H1 (cell line): Measurements from ENCODE around the gene ZNRF3. TPM values are rescaled to one million over a fixed set of nuclear protein-coding genes. Genes with fewer than 3 reads are reported as not detected.
A peak's percentile ranks its signal among the peaks of the same experiment; 100 is the strongest.

Source experiments
- CTCF ChIA-PET: fragments of 300-600 bp; sonication (Branson Sonifier 250); formaldehyde crosslinking; loops from one replicate; lab custom pipeline; 2021; ENCODE audit not compliant: partially characterized antibody; lab: Charles Lee
- POLR2A ChIA-PET: fragments of 300-600 bp; sonication (Branson Sonifier 250); formaldehyde crosslinking; loops from one replicate; lab custom pipeline; 2021; ENCODE audit warnings: inconsistent platforms; ENCODE audit not compliant: partially characterized antibody; lab: Charles Lee
- DNase-seq, 2 experiments: peaks; one replicate each; pipeline versions ENCODE4 v3.0.0 to v3.0.0-alpha.2; 2010 to 2022; ENCODE audit warnings: low spot score in 2 of 2, low read depth in 1 of 2, mixed read lengths in 1 of 2
- FAIRE-seq: peaks from 2 replicates; lab custom pipeline; 2011; peaks lifted over from hg19 to GRCh38; lab: Jason Lieb, UNC
- H2AFZ ChIP-seq: 2 replicates; pipeline ENCODE4 v1.8.1; 2012; ENCODE audit warnings: low read length, inconsistent platforms
- H2AK5ac ChIP-seq: 2 replicates; pipeline ENCODE4 v1.6.1; 2013; ENCODE audit warnings: low read depth, low read length
- H2BK120ac ChIP-seq: replicated peaks from 2 replicates; pipeline ENCODE3; 2013; ENCODE audit warnings: low read depth, low read length, inconsistent platforms
- H2BK12ac ChIP-seq: 2 replicates; pipeline ENCODE4 v1.6.1; 2013; ENCODE audit warnings: low read depth, low read length
- H2BK15ac ChIP-seq: 2 replicates; pipeline ENCODE4 v1.6.1; 2013; ENCODE audit warnings: low read length
- H2BK20ac ChIP-seq: 2 replicates; pipeline ENCODE4 v1.6.1; 2013; ENCODE audit warnings: low read length
- H2BK5ac ChIP-seq: 2 replicates; pipeline ENCODE4 v1.6.1; 2013; ENCODE audit warnings: low read depth, low read length
- H3K14ac ChIP-seq: 2 replicates; pipeline ENCODE4 v1.6.1; 2013; ENCODE audit warnings: inconsistent platforms; ENCODE audit not compliant: insufficient read length
- H3K18ac ChIP-seq: 2 replicates; pipeline ENCODE4 v1.6.1; 2013; ENCODE audit warnings: low read length; ENCODE audit errors: extremely low read depth
- H3K23ac ChIP-seq: 2 replicates; pipeline ENCODE4 v1.6.1; 2013; ENCODE audit warnings: inconsistent platforms; ENCODE audit not compliant: insufficient read length
- H3K23me2 ChIP-seq: 2 replicates; pipeline ENCODE4 v1.6.1; 2013; ENCODE audit warnings: low read depth, low read length
- H3K27ac ChIP-seq: 2 replicates; pipeline ENCODE4 v1.6.1; 2011; ENCODE audit warnings: low read depth, low read length, inconsistent platforms
- H3K27me3 ChIP-seq, 4 experiments: replicated peaks in 1 of 4; 1 replicate in 1 of 4; 2 replicates in 3 of 4; pipeline versions ENCODE4 v1.6.1 to v1.8.1; 2011 to 2013; ENCODE audit warnings: low read length in 3 of 4, mild to moderate bottlenecking in 3 of 4, inconsistent platforms in 2 of 4, mixed read lengths in 2 of 4, moderate library complexity in 1 of 4; ENCODE audit not compliant: control insufficient read depth in 3 of 4, insufficient read depth in 3 of 4; ENCODE audit errors: extremely low read depth in 1 of 4
- H3K36me3 ChIP-seq, 4 experiments: 2 replicates each; pipeline versions ENCODE4 v1.6.1 to v1.8.1; 2011 to 2013; ENCODE audit warnings: mild to moderate bottlenecking in 4 of 4, low read length in 3 of 4, moderate library complexity in 2 of 4, control low read depth in 1 of 4, inconsistent platforms in 1 of 4; ENCODE audit not compliant: insufficient read depth in 4 of 4, control insufficient read depth in 2 of 4
- H3K4ac ChIP-seq: replicated peaks from 2 replicates; pipeline ENCODE3; 2013; ENCODE audit warnings: low read length, low read depth, mixed read lengths, inconsistent platforms; ENCODE audit not compliant: insufficient read length
- H3K4me1 ChIP-seq, 4 experiments: replicated peaks in 1 of 4; 1 replicate in 1 of 4; 2 replicates in 3 of 4; pipeline versions ENCODE4 v1.6.1 to v1.8.1; 2011 to 2013; ENCODE audit warnings: low read length in 3 of 4, inconsistent platforms in 2 of 4, mixed read lengths in 1 of 4; ENCODE audit not compliant: insufficient read depth in 4 of 4, control insufficient read depth in 3 of 4
- H3K4me2 ChIP-seq, 2 experiments: 2 replicates each; pipeline versions ENCODE4 v1.6.1 to v1.8.1; 2011 to 2013; ENCODE audit warnings: low read depth in 2 of 2, low read length in 2 of 2, control low read depth in 1 of 2, inconsistent platforms in 1 of 2, mild to moderate bottlenecking in 1 of 2; ENCODE audit not compliant: insufficient read depth in 1 of 2
- H3K4me3 ChIP-seq, 4 experiments: fragments of 200-600, 300-600 bp in 1 of 4; sonication (generic), shearing (Covaris generic), sonication (Bioruptor Twin) in 1 of 4; 2 replicates each; pipeline versions ENCODE4 v1.5.1 to v1.8.1; 2011 to 2016; ENCODE audit warnings: low read length in 4 of 4, low read depth in 3 of 4, control low read depth in 2 of 4, inconsistent platforms in 2 of 4, mild to moderate bottlenecking in 2 of 4, mixed read lengths in 1 of 4, moderate library complexity in 1 of 4; ENCODE audit not compliant: insufficient read depth in 2 of 4; ENCODE audit errors: extremely low read depth in 1 of 4
- H3K56ac ChIP-seq: replicated peaks from 2 replicates; pipeline ENCODE3; 2013; ENCODE audit warnings: low read depth, mild to moderate bottlenecking, mixed read lengths, low read length, inconsistent platforms; ENCODE audit not compliant: insufficient read length
- H3K79me1 ChIP-seq: 2 replicates; pipeline ENCODE4 v1.6.1; 2013; ENCODE audit warnings: low read depth, low read length, control low read depth
- H3K79me2 ChIP-seq, 2 experiments: 2 replicates each; pipeline versions ENCODE4 v1.6.1 to v1.8.1; 2012 to 2013; ENCODE audit warnings: low read length in 2 of 2, mild to moderate bottlenecking in 2 of 2, inconsistent platforms in 1 of 2; ENCODE audit not compliant: insufficient read depth in 2 of 2, control insufficient read depth in 1 of 2
- H3K9ac ChIP-seq, 4 experiments: replicated peaks in 1 of 4; 1 replicate in 1 of 4; 2 replicates in 3 of 4; pipeline versions ENCODE4 v1.6.1 to v1.8.1; 2011 to 2013; ENCODE audit warnings: low read depth in 3 of 4, low read length in 3 of 4, control low read depth in 2 of 4, mild to moderate bottlenecking in 2 of 4, moderate library complexity in 2 of 4, inconsistent platforms in 1 of 4; ENCODE audit errors: extremely low read depth in 1 of 4
- H3K9me3 ChIP-seq, 2 experiments: 2 replicates each; pipeline versions ENCODE4 v1.6.1 to v1.8.1; 2012 to 2013; ENCODE audit warnings: mild to moderate bottlenecking in 2 of 2, moderate library complexity in 2 of 2, control low read depth in 1 of 2, inconsistent platforms in 1 of 2, low read depth in 1 of 2, low read length in 1 of 2, mixed read lengths in 1 of 2; ENCODE audit not compliant: insufficient read depth in 2 of 2
- H4K20me1 ChIP-seq, 2 experiments: replicated peaks in 1 of 2; 2 replicates each; pipeline versions ENCODE3 to v1.8.1; 2011 to 2013; ENCODE audit warnings: inconsistent platforms in 2 of 2, low read length in 2 of 2, mild to moderate bottlenecking in 1 of 2; ENCODE audit not compliant: insufficient read depth in 2 of 2, control insufficient read depth in 1 of 2
- H4K5ac ChIP-seq: 2 replicates; pipeline ENCODE4 v1.6.1; 2013; ENCODE audit warnings: low read length, low read depth, mixed read lengths, inconsistent platforms; ENCODE audit not compliant: insufficient read length
- H4K8ac ChIP-seq: 2 replicates; pipeline ENCODE4 v1.8.0; 2013; ENCODE audit warnings: mild to moderate bottlenecking, moderate library complexity, low read length, inconsistent platforms; ENCODE audit not compliant: insufficient read depth; ENCODE audit errors: extremely low read depth
- H4K91ac ChIP-seq: replicated peaks from 2 replicates; pipeline ENCODE3; 2013; ENCODE audit warnings: low read length, mixed read lengths, inconsistent platforms; ENCODE audit not compliant: insufficient read length
- ATF3 ChIP-seq: IDR thresholded peaks from 2 replicates; pipeline ENCODE4 v1.6.1; 2011; ENCODE audit warnings: low read depth, mild to moderate bottlenecking, low read length; ENCODE audit not compliant: insufficient read depth
- BRCA1 ChIP-seq: IDR thresholded peaks from 2 replicates; pipeline ENCODE4 v1.6.1; 2012; ENCODE audit warnings: low read depth, low read length, improper control_type of control experiment
- CBX5 ChIP-seq: fragments of 300-800, 300-1000 bp; sonication (generic); IDR thresholded peaks from 2 replicates; pipeline ENCODE4 v1.7.1; 2016; ENCODE audit warnings: antibody characterized with exemption, low read length, low read depth
- FOSL1 ChIP-seq: IDR thresholded peaks from 2 replicates; pipeline ENCODE4 v1.6.1; 2011; ENCODE audit warnings: mild to moderate bottlenecking, low read depth, low read length, moderate library complexity; ENCODE audit not compliant: insufficient read depth
- HDAC2 ChIP-seq, 2 experiments: fragments of 300-600 bp in 1 of 2; sonication (generic) in 1 of 2; IDR thresholded peaks; 2 replicates each; pipeline ENCODE4 v1.6.1; 2011 to 2012; ENCODE audit warnings: low read depth in 2 of 2, low read length in 2 of 2, mild to moderate bottlenecking in 2 of 2, moderate library complexity in 2 of 2, borderline replicate concordance in 1 of 2, inconsistent platforms in 1 of 2
- JUND ChIP-seq: IDR thresholded peaks from 2 replicates; pipeline ENCODE4 v1.6.1; 2011; ENCODE audit warnings: mild to moderate bottlenecking, improper control_type of control experiment, low read length
- PHF8 ChIP-seq: fragments of 200-600 bp; sonication (generic); conservative IDR thresholded peaks from 2 replicates; pipeline ENCODE4 v1.7.1; 2012; ENCODE audit warnings: low read depth, mild to moderate bottlenecking, inconsistent platforms, low read length, moderate library complexity
- RXRA ChIP-seq: IDR thresholded peaks from 2 replicates; pipeline ENCODE4 v1.6.1; 2011; ENCODE audit warnings: low read depth, mild to moderate bottlenecking, low read length, moderate library complexity; ENCODE audit not compliant: insufficient read depth
- SIX5 ChIP-seq: IDR thresholded peaks from 2 replicates; pipeline ENCODE4 v1.6.1; 2011; ENCODE audit warnings: mild to moderate bottlenecking, low read depth, low read length
- SP2 ChIP-seq: IDR thresholded peaks from 2 replicates; pipeline ENCODE4 v1.6.1; 2012; ENCODE audit warnings: mild to moderate bottlenecking, low read length, inconsistent platforms
- TCF12 ChIP-seq: IDR thresholded peaks from 2 replicates; pipeline ENCODE4 v1.6.1; 2011; ENCODE audit warnings: low read depth, mild to moderate bottlenecking, low read length
- WGBS, 2 experiments: shearing (Covaris generic) in 1 of 2; methylation state at CpG; one replicate each; pipeline versions ENCODE4 v1.1.6 to v1.1.7; 2013 to 2015; ENCODE audit warnings: low lambda C conversion rate in 2 of 2, mixed read lengths in 2 of 2, inconsistent platforms in 1 of 2, low coverage in 1 of 2, missing lambda C conversion rate in 1 of 2; ENCODE audit not compliant: insufficient replicate concordance in 2 of 2, insufficient coverage in 1 of 2, insufficient read length in 1 of 2; ENCODE audit errors: extremely low coverage in 1 of 2, missing lambda C conversion rate in 1 of 2; 5-methylcytosine and 5-hydroxymethylcytosine counted together
- polyA plus RNA-seq, 7 experiments: library from polyadenylated mRNA; depleted of rRNA in 3 of 7; stranded (reverse) in 5 of 7; unstranded in 2 of 7; fragments of >200 nt in 5 of 7; fragments of 200-250 nt in 2 of 7; gene quantifications; 1 replicate in 5 of 7; 2 replicates in 1 of 7; 4 replicates in 1 of 7; pipeline versions ENCODE4 v1.2.1 to v1.2.3, GENCODE V29; 2011 to 2013; ENCODE audit warnings: missing spikeins in 2 of 7, mixed read lengths in 2 of 7
- total RNA-seq: library from RNA; stranded (reverse); fragmentation: NEBNext Ultra II Directional; extraction: Animal tissue kit (Norgen Biotek cat#: 25700); gene quantifications from 2 replicates; pipeline ENCODE4 v1.2.1, GENCODE V29; 2021

ZNRF3 gene
- total and polyA plus RNA-seq, 2 of the 8 experiments (the other 6 are each of a cell fraction or from before 2014, with no cell fraction given), result 14.1 to 21.7 TPM

- Histone ChIP-seq H3K9me3 (0 out of 4 replicates have a peak, but pooled peaks cover 0 to 4% of the 10 kb centered on the region in 2 experiments), H3K14ac (no peak overlapping the region), H3K4me3 (no peak overlapping the region), H3K4ac (no peak overlapping the region), H3K4me2 (no peak overlapping the region), H3K18ac (no peak overlapping the region), H4K5ac (no peak overlapping the region), H2AFZ (no peak overlapping the region), H3K79me1 (peaks cover 7% of the 10 kb centered on the region; the same call in 1 of the 2 replicates), H4K20me1 (no peaks in the 10 kb centered on the region), H3K79me2 (peaks cover 2 to 57% of the 10 kb centered on the region in 2 experiments), H3K36me3 (peaks cover 0 to 11% (median 0%) of the 10 kb centered on the region in 4 experiments; a peak in 2 of 8 replicates), H2AK5ac (no peak overlapping the region), H4K8ac (no peak overlapping the region), H2BK15ac (0 out of 2 replicates have a peak overlapping the region, but pooled peaks have one; percentile 65), H3K23ac (no peak overlapping the region), H3K4me1 (peaks cover 8 to 29% (median 25%) of the 10 kb centered on the region in 4 experiments), H3K56ac (no peak overlapping the region), H2BK120ac (no peak overlapping the region), H4K91ac (no peak overlapping the region), H3K27ac (no peak overlapping the region), H2BK20ac (no peak overlapping the region; the same call in 1 of the 2 replicates), H3K23me2 (no peaks in the 10 kb centered on the region), H3K9ac (no peak overlapping the region), H3K27me3 (no peaks in the 10 kb centered on the region), H2BK5ac (0 out of 2 replicates have a peak overlapping the region, but pooled peaks have one; percentile 12), H2BK12ac (peak overlapping the region; percentile 63; the same call in 1 of the 2 replicates)
- WGBS, 2 experiments, result 77% methylated on average over 6 of the region's 6 CpGs; no CpG with 5 or more reads in 1 of the 2 experiments
- no peak for FAIRE-seq
- no peak for DNase-seq
- TF ChIP-seq PHF8 (no peak), TCF12 (no peak), RXRA (no peak), JUND (no peak), SP2 (no peak), ATF3 (no peak), SIX5 (no peak), FOSL1 (no peak), HDAC2 (IDR thresholded peaks at IDR 0.05; ENCODE audit: borderline replicate concordance in 1 of 2, low read depth in 2 of 2, low read length in 2 of 2) (no peak), CBX5 (no peak), BRCA1 (no peak)
- CTCF ChIA-PET, result interaction anchor here (0.8 to 1.3 kb wide), 5 partner anchors 20 to 155 kb away, joined by 3 to 4 read pairs (median 3); no protein-coding TSS in a partner anchor
- POLR2A ChIA-PET, result interaction anchor here (0.9 to 1.0 kb wide), 3 partner anchors 14 to 15 kb away, joined by 3 read pairs; no protein-coding TSS in a partner anchor
Observed at GRCh38 chr22:28984482-28985158, 101.2 kb downstream of the ZNRF3 start.
